Hepatocyte (in vitro differentiated cells): ENCODE data around the gene PCBP1. TPM values are rescaled to one million over a fixed set of nuclear protein-coding genes. Genes with fewer than 3 reads are reported as not detected.

ENCODE experiments used
- DNase-seq: peaks from one replicate; pipeline ENCODE4 v3.0.0-alpha.2; 2016; ENCODE audit warnings: low spot score
- H2AFZ ChIP-seq: fragments of 200-600 bp; sonication (generic); 2 replicates; pipeline ENCODE4 v1.6.0; 2016; ENCODE audit warnings: antibody characterized with exemption, mild to moderate bottlenecking
- H3K27ac ChIP-seq: fragments of 200-600 bp; sonication (generic); 2 replicates; pipeline ENCODE4 v1.5.1; 2016; ENCODE audit warnings: mild to moderate bottlenecking
- H3K27me3 ChIP-seq: fragments of 200-600 bp; sonication (generic); 2 replicates; pipeline ENCODE4 v1.6.1; 2016
- H3K36me3 ChIP-seq: fragments of 200-600 bp; sonication (generic); replicated peaks from 2 replicates; pipeline ENCODE4 v1.5.1; 2016; ENCODE audit warnings: low read depth; ENCODE audit not compliant: insufficient read depth
- H3K4me1 ChIP-seq: fragments of 200-600 bp; sonication (generic); 2 replicates; pipeline ENCODE4 v1.5.1; 2016; ENCODE audit warnings: mild to moderate bottlenecking, moderate library complexity; ENCODE audit not compliant: insufficient read depth
- H3K4me2 ChIP-seq: fragments of 200-600 bp; sonication (generic); 2 replicates; pipeline ENCODE4 v1.6.0; 2016
- H3K4me3 ChIP-seq: fragments of 200-600 bp; sonication (generic); 2 replicates; pipeline ENCODE4 v1.5.1; 2016; ENCODE audit warnings: mild to moderate bottlenecking
- H3K79me2 ChIP-seq: fragments of 200-600 bp; sonication (generic); 2 replicates; pipeline ENCODE4 v1.6.0; 2017; ENCODE audit warnings: mild to moderate bottlenecking
- H3K9me2 ChIP-seq: fragments of 200-600 bp; sonication (generic); replicated peaks from 2 replicates; pipeline ENCODE4 v1.6.0; 2017; ENCODE audit warnings: mild to moderate bottlenecking; ENCODE audit not compliant: insufficient read depth
- H3K9me3 ChIP-seq: fragments of 200-600 bp; sonication (generic); 2 replicates; pipeline ENCODE4 v1.5.1; 2016; ENCODE audit warnings: low read depth, mild to moderate bottlenecking
- H4K20me1 ChIP-seq: fragments of 200-600 bp; sonication (generic); 2 replicates; pipeline ENCODE4 v1.6.0; 2016; ENCODE audit warnings: mild to moderate bottlenecking; ENCODE audit not compliant: insufficient read depth, poor library complexity, severe bottlenecking
- EZH2 ChIP-seq: fragments of 200-600 bp; sonication (generic); IDR thresholded peaks from 2 replicates; pipeline ENCODE4 v1.6.1; 2016; ENCODE audit warnings: antibody characterized with exemption, mild to moderate bottlenecking, borderline replicate concordance
- EZH2phosphoT487 ChIP-seq: fragments of 200-600 bp; sonication (generic); IDR thresholded peaks from one replicate; pipeline ENCODE4 v1.6.1; 2018; ENCODE audit warnings: antibody characterized with exemption, mild to moderate bottlenecking, low read depth, moderate library complexity; ENCODE audit not compliant: unreplicated experiment, severe bottlenecking
- WGBS: methylation state at CpG from one replicate; pipeline ENCODE4 v1.1.6; 2016; ENCODE audit warnings: low lambda C conversion rate; ENCODE audit errors: missing lambda C conversion rate; 5-methylcytosine and 5-hydroxymethylcytosine counted together
- polyA plus RNA-seq: library from polyadenylated mRNA; unstranded; fragments of >200 nt; fragmentation: Nextera tagmentation; extraction: Ambion mirVana; gene quantifications from 2 replicates; pipeline ENCODE4 v1.2.1, GENCODE V29; 2016
- total RNA-seq: library from RNA; depleted of rRNA; stranded (reverse); fragments of >200 nt; gene quantifications from 2 replicates; pipeline ENCODE4 v1.2.3, GENCODE V29; 2014
- TF ChIP-seq, protein P1 (sequence below): fragments of 200-600 bp; sonication (generic); IDR thresholded peaks from 2 replicates; pipeline ENCODE4 v1.5.1; 2016; ENCODE audit warnings: antibody characterized with exemption, mild to moderate bottlenecking; ENCODE audit not compliant: poor library complexity

Gene PCBP1
- total and polyA plus RNA-seq, 2 experiments from 2014 or later = 97.1 to 183 TPM

DNA sequence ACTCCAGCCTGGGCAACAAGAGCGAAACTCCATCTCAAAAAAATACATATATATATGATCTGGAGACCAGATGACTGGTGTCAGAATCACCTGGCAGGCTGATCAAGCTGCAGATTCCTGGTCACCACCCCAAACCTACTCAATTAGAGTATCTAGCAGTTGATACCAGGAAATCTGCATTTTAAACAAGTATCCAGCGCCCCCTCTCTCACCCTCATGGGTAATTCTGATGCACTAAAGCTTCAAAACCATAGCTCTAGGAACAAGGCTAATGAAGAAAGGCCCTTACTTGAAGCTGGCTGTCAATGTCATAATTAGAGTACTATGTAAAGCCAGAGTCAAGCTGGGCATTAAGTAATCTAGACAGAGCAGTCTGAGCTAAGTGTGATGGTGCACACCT, 25.0 kb upstream of the PCBP1 start:
- Histone ChIP-seq H3K4me2 (no peak overlapping the region), H3K4me3 (no peak overlapping the region), H3K9me2 (no peaks in the 10 kb centered on the region), H3K36me3 (no peaks in the 10 kb centered on the region), H2AFZ (no peak overlapping the region), H3K27me3 (no peaks in the 10 kb centered on the region), H3K27ac (no peak overlapping the region), H4K20me1 (no peaks in the 10 kb centered on the region), H3K79me2 (no peaks in the 10 kb centered on the region), H3K4me1 (no peaks in the 10 kb centered on the region), H3K9me3 (no peaks in the 10 kb centered on the region)
- DNase-seq = no peak
- TF ChIP-seq, protein P1, sequence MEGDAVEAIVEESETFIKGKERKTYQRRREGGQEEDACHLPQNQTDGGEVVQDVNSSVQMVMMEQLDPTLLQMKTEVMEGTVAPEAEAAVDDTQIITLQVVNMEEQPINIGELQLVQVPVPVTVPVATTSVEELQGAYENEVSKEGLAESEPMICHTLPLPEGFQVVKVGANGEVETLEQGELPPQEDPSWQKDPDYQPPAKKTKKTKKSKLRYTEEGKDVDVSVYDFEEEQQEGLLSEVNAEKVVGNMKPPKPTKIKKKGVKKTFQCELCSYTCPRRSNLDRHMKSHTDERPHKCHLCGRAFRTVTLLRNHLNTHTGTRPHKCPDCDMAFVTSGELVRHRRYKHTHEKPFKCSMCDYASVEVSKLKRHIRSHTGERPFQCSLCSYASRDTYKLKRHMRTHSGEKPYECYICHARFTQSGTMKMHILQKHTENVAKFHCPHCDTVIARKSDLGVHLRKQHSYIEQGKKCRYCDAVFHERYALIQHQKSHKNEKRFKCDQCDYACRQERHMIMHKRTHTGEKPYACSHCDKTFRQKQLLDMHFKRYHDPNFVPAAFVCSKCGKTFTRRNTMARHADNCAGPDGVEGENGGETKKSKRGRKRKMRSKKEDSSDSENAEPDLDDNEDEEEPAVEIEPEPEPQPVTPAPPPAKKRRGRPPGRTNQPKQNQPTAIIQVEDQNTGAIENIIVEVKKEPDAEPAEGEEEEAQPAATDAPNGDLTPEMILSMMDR = no peak
- TF ChIP-seq EZH2 = no peak
- no peak for TF ChIP-seq EZH2phosphoT487
- WGBS = 97% methylated on average over 2 of the region's 2 CpGs

DNA sequence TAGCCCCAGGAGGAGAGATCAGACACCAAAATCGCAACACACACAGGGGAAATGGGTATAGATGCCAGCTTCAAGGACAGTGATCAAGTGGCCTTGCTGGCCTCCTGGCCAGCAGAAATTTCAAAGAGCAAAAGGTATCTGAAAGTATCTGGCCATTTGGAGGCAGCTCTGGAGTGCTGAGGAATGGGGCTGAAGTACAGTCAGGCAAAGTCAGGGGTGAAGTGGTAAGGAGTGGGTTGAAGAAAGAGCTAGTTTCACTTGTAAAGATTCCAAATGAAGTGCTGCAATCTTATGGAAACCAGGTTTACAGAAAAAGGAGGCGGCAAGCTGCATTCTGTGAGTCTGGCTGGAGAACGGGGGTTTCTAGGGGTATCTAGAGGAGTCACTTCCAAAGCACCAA, 19.2 kb upstream of the PCBP1 start:
- H3K27ac ChIP-seq = peak overlapping the region; percentile 91

DNA sequence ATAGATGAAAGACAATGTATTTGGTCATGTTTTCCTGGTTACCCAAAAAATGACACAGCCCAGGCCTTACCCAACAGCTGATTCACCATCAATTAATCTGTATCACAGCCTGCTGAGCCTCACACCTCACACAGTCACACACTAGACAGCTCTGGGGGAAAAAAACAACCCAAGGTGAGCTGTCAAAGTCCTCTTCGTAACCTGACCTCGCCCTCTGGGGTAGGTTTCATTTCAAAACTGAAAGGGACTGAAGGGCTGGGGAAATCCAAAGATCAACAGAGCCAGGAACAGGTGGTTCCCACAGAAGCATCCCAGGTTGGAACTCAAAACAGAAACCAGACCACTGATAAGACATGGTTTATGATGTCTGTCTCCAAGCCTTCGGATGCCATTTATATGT, 18.2 kb upstream of the PCBP1 start:
- no peak overlapping the region for H3K4me3 ChIP-seq
- WGBS = 71% methylated on average over 3 of the region's 3 CpGs
- no peak for TF ChIP-seq EZH2phosphoT487
- TF ChIP-seq EZH2 = no peak
- TF ChIP-seq, protein P1 = no peak
- no peaks in the 10 kb centered on the region for H4K20me1 ChIP-seq
- no peaks in the 10 kb centered on the region for H3K9me3 ChIP-seq
- peak overlapping the region; percentile 5 for H3K4me2 ChIP-seq
- H3K27ac ChIP-seq = peak overlapping the region; percentile 91
- peak; percentile 79 for DNase-seq
- no peaks in the 10 kb centered on the region for H3K36me3 ChIP-seq
- no peaks in the 10 kb centered on the region for H3K9me2 ChIP-seq
- no peak overlapping the region for H2AFZ ChIP-seq
- H3K4me1 ChIP-seq = peaks cover 4% of the 10 kb centered on the region
- H3K79me2 ChIP-seq = peaks cover 11% of the 10 kb centered on the region
- H3K27me3 ChIP-seq = no peaks in the 10 kb centered on the region

More for the DNA sequence above, 19.2 kb upstream of the PCBP1 start:
- Histone ChIP-seq H3K36me3 (no peaks in the 10 kb centered on the region), H3K4me2 (no peak overlapping the region), H3K9me2 (no peaks in the 10 kb centered on the region), H4K20me1 (no peaks in the 10 kb centered on the region), H3K79me2 (peaks cover 11% of the 10 kb centered on the region), H2AFZ (no peak overlapping the region), H3K4me3 (no peak overlapping the region), H3K4me1 (peaks cover 4% of the 10 kb centered on the region), H3K9me3 (no peaks in the 10 kb centered on the region), H3K27me3 (no peaks in the 10 kb centered on the region)
- no peak for DNase-seq
- TF ChIP-seq EZH2 = no peak
- TF ChIP-seq, protein P1 = no peak
- TF ChIP-seq EZH2phosphoT487 = no peak
- 98% methylated on average over 3 of the region's 3 CpGs for WGBS
